Type B pancreatic cell (in vitro differentiated cells): ENCODE results near the gene DCHS2. TPM values are rescaled to one million over a fixed set of nuclear protein-coding genes. Genes with fewer than 3 reads are reported as not detected.

Experiments
- DNase-seq: peaks from one replicate; pipeline ENCODE4 v3.0.0; 2021; ENCODE audit warnings: mixed read lengths; ENCODE audit not compliant: unreplicated experiment; ENCODE audit errors: extremely low spot score
- H3K27ac Mint-ChIP-seq: 2 replicates; pipeline ENCODE4 v1.8.0; 2021; ENCODE audit warnings: mild to moderate bottlenecking, mixed read lengths
- H3K27me3 Mint-ChIP-seq: 2 replicates; pipeline ENCODE4 v1.8.0; 2021; ENCODE audit warnings: mixed read lengths
- H3K36me3 Mint-ChIP-seq: 2 replicates; pipeline ENCODE4 v1.8.0; 2021; ENCODE audit warnings: mixed read lengths
- H3K4me1 Mint-ChIP-seq: one replicate; pipeline ENCODE4 v1.8.0; 2021; ENCODE audit warnings: mixed read lengths; ENCODE audit not compliant: unreplicated experiment
- H3K4me3 Mint-ChIP-seq: 2 replicates; pipeline ENCODE4 v1.8.0; 2021; ENCODE audit warnings: mild to moderate bottlenecking, mixed read lengths
- H3K9me3 Mint-ChIP-seq: 2 replicates; pipeline ENCODE4 v1.8.0; 2021; ENCODE audit warnings: mixed read lengths
- total RNA-seq: library from RNA; stranded (reverse); gene quantifications from 2 replicates; pipeline ENCODE4 v1.2.1, GENCODE V29; 2021; ENCODE audit warnings: low replicate concordance
- TF ChIP-seq, protein P1 (sequence below): fragments of 200-600 bp; sonication (generic); conservative IDR thresholded peaks from 2 replicates; pipeline ENCODE4 v1.5.0; 2021; ENCODE audit warnings: antibody characterized with exemption, mild to moderate bottlenecking

The DCHS2 gene
- total RNA-seq, 1 donor from 2014 or later, result 1.8 TPM

DNA sequence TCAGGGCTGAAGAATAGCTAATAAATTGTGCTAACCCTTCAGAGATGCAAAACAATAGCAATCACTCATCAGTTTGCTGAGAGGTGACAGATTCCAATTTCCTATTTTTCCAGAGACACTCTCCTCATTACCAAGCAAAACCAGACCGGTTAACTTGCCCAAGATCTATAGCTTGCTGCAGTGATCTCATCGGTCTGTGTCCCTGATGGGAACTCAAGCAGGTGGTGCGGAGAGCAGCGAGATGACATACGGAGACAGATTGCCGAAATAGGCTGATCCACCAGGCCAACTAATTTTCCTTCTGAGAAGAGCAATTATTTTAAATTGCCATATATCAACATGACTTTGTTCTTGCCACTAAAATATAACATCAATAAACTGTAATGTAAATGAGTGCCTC, 10.5 kb upstream of the DCHS2 start:
- TF ChIP-seq, protein P1, sequence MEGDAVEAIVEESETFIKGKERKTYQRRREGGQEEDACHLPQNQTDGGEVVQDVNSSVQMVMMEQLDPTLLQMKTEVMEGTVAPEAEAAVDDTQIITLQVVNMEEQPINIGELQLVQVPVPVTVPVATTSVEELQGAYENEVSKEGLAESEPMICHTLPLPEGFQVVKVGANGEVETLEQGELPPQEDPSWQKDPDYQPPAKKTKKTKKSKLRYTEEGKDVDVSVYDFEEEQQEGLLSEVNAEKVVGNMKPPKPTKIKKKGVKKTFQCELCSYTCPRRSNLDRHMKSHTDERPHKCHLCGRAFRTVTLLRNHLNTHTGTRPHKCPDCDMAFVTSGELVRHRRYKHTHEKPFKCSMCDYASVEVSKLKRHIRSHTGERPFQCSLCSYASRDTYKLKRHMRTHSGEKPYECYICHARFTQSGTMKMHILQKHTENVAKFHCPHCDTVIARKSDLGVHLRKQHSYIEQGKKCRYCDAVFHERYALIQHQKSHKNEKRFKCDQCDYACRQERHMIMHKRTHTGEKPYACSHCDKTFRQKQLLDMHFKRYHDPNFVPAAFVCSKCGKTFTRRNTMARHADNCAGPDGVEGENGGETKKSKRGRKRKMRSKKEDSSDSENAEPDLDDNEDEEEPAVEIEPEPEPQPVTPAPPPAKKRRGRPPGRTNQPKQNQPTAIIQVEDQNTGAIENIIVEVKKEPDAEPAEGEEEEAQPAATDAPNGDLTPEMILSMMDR, result no peak
- H3K27ac Mint-ChIP-seq, result no peak overlapping the region
- H3K27me3 Mint-ChIP-seq, result peaks cover 12% of the 10 kb centered on the region
- no peaks in the 10 kb centered on the region for H3K9me3 Mint-ChIP-seq
- H3K36me3 Mint-ChIP-seq, result no peaks in the 10 kb centered on the region
- no peak overlapping the region for H3K4me3 Mint-ChIP-seq
- H3K4me1 Mint-ChIP-seq, result no peaks in the 10 kb centered on the region
- no peak for DNase-seq

DNA sequence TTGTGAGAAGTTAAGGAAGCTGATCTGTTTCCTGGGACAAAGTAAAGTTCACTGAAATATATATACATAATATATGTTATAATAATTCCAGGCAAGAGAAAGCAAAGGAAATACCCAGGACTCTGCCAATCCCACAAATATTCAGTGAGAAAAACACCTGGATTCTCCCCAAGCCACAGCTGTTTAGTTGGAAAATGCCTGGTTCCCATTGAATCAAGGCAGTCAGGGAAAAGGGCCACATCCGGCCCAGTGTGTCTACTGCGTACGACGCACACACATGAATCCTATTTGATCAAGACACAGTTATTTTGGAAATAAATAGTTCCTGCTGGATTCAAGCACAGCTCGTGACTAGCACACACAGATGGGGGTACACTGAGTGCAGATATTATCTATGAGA, 6.3 kb upstream of the DCHS2 start:
- TF ChIP-seq, protein P1, result no peak
- Mint-ChIP-seq H3K9me3 (no peaks in the 10 kb centered on the region), H3K36me3 (no peaks in the 10 kb centered on the region), H3K27ac (no peak overlapping the region), H3K4me1 (no peaks in the 10 kb centered on the region), H3K4me3 (no peak overlapping the region), H3K27me3 (peaks cover 37% of the 10 kb centered on the region)
- DNase-seq, result no peak

DNA sequence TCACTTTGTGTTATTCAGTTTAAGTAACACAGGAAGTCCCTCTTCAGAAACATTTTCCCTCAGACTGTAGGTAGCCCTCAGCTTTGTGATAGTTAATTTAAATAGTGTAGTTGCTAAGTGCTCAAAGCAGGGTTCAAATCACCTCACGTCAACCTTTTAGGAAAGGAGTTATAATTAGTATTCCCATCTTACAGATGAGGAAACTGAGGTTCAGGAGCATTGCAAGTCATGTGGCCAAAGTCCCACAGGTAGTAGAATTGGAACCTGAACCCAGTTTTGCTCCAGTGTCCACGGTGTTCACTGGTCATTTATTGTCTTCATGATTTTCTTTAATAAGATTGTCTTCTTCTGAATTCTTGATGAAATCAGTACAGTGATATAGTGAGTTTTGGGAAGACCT, 4.3 kb upstream of the DCHS2 start:
- H3K9me3 Mint-ChIP-seq, result no peaks in the 10 kb centered on the region
- H3K4me3 Mint-ChIP-seq, result no peak overlapping the region
- no peaks in the 10 kb centered on the region for H3K36me3 Mint-ChIP-seq
- DNase-seq, result no peak
- TF ChIP-seq, protein P1, result no peak
- no peak overlapping the region for H3K27ac Mint-ChIP-seq
- H3K4me1 Mint-ChIP-seq, result peaks cover 6% of the 10 kb centered on the region
- H3K27me3 Mint-ChIP-seq, result peaks cover 54% of the 10 kb centered on the region

DNA sequence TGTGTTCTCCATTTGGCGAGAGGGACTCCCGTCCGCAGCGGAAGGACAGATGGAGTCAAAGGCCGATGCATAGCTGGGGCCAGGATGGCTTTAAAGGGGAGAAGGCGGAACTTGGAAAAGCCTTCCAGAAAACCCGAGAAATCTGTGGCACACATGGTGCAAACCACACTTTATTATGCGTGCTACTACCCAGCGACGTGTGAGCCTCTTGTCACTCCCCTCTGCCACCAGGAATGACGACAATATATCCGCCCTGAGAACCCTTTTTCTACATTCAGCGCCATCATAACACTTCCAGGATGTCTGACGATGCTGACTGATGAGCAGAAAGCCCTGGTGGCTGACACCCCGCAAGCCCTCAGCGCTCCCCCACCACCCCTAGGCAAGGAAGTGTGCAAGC, 689 bp upstream of the DCHS2 start:
- Mint-ChIP-seq H3K4me3 (peak overlapping the region; percentile 88), H3K9me3 (no peaks in the 10 kb centered on the region), H3K4me1 (peaks cover 6% of the 10 kb centered on the region), H3K27me3 (peaks cover 53% of the 10 kb centered on the region), H3K36me3 (no peaks in the 10 kb centered on the region), H3K27ac (no peak overlapping the region)
- no peak for DNase-seq
- TF ChIP-seq, protein P1, result no peak

DNA sequence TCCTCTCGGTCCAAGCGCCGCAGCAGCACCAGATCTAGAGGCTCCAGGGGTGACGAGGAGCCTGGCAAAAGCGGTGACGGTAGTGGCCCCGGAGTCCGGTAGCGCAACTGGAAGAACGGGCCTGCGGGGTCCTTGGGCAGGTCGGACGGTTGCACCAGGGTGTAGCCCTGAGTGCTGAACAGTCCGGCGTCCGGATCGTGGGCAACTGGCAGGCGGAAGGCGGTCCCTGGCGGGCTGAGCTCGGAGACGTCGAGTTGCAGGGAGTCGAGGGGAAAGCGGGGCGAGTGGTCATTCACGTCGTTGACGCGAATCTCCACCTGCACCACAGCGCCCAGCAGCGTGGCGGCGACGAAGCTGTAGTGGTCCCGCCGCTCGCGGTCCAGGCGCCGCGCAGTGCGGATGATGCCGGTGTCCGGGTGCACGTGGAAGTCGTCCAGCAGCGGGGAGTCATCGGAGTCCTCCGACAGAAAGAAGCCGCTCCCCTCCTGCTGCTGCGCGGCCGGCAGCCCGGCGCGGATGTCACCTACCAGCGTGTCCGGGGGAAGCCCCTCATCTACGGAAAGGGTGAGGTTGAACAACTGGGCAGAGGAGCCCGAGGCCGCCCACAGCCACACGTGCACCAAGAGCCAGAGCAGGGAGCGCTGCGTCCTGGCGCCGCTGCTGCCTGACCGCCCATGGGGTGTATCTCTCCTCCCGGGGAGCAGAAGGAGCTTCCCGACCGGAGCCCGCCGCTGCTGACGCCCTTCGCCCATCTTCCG, 837 bp downstream of the DCHS2 start:
- Mint-ChIP-seq H3K9me3 (no peaks in the 10 kb centered on the region), H3K4me1 (peaks cover 6% of the 10 kb centered on the region), H3K4me3 (peak overlapping the region; percentile 88), H3K27ac (no peak overlapping the region), H3K27me3 (peaks cover 42% of the 10 kb centered on the region), H3K36me3 (no peaks in the 10 kb centered on the region)
- TF ChIP-seq, protein P1, result no peak
- DNase-seq, result no peak
